WTC11 (cell line): ENCODE measurements around the gene SLC19A1. TPM values are rescaled to one million over a fixed set of nuclear protein-coding genes. Genes with fewer than 3 reads are reported as not detected.
A peak's percentile ranks its signal among the peaks of the same experiment; 100 is the strongest.

Source experiments
- ATAC-seq: fragments of 200-7000 bp; cut with Tn5 transposase; 2 replicates; pipeline ENCODE4 v1.10.0; 2021; ENCODE audit warnings: mild to moderate bottlenecking, moderate library complexity
- CTCF ChIA-PET: fragments of 300-600 bp; sonication (Branson Sonifier 250); formaldehyde crosslinking; loops from one replicate; lab custom pipeline; 2021; ENCODE audit warnings: antibody characterized with exemption; lab: Charles Lee
- POLR2A ChIA-PET: fragments of 350-600 bp; sonication (Branson Sonifier 250); formaldehyde crosslinking; loops from one replicate; lab custom pipeline; 2021; ENCODE audit warnings: antibody characterized with exemption; lab: Charles Lee
- DNase-seq: peaks from one replicate; pipeline ENCODE4 v3.0.0; 2021; ENCODE audit warnings: low spot score
- H3K27ac Mint-ChIP-seq: 2 replicates; pipeline ENCODE4 v1.8.0; 2021; ENCODE audit warnings: mixed read lengths
- H3K27me3 Mint-ChIP-seq: 2 replicates; pipeline ENCODE4 v1.8.0; 2021; ENCODE audit warnings: low read depth, mild to moderate bottlenecking, moderate library complexity, mixed read lengths
- H3K36me3 Mint-ChIP-seq: 2 replicates; pipeline ENCODE4 v1.8.0; 2021; ENCODE audit warnings: mixed read lengths
- H3K4me1 Mint-ChIP-seq: 2 replicates; pipeline ENCODE4 v1.8.0; 2022; ENCODE audit warnings: mixed read lengths
- H3K4me3 Mint-ChIP-seq: 2 replicates; pipeline ENCODE4 v1.8.0; 2021; ENCODE audit warnings: mild to moderate bottlenecking, moderate library complexity, mixed read lengths
- H3K9me3 Mint-ChIP-seq: 2 replicates; pipeline ENCODE4 v1.8.0; 2021; ENCODE audit warnings: mixed read lengths
- ATF3 ChIP-seq: sonication (generic); formaldehyde crosslinking; conservative IDR thresholded peaks from 2 replicates; pipeline ENCODE4 v1.8.1; 2022; ENCODE audit warnings: mild to moderate bottlenecking, missing genetic modification reagents
- ATF6 ChIP-seq: sonication (generic); formaldehyde crosslinking; IDR thresholded peaks from 2 replicates; pipeline ENCODE4 v1.8.1; 2023; ENCODE audit warnings: mild to moderate bottlenecking, missing genetic modification reagents
- ESRRA ChIP-seq: sonication (generic); formaldehyde crosslinking; IDR thresholded peaks from 2 replicates; pipeline ENCODE4 v1.8.1; 2022; ENCODE audit warnings: mild to moderate bottlenecking, missing genetic modification reagents, borderline replicate concordance
- FOXK1 ChIP-seq: sonication (generic); formaldehyde crosslinking; IDR thresholded peaks from 2 replicates; pipeline ENCODE4 v1.8.0; 2022; ENCODE audit warnings: mild to moderate bottlenecking, moderate library complexity, missing genetic modification reagents
- FOXP1 ChIP-seq: sonication (generic); formaldehyde crosslinking; IDR thresholded peaks from 2 replicates; pipeline ENCODE4 v1.8.0; 2022; ENCODE audit warnings: missing genetic modification reagents, mild to moderate bottlenecking, moderate library complexity, borderline replicate concordance
- JAZF1 ChIP-seq: fragments of 250-450 bp; sonication (Bioruptor Pico); IDR thresholded peaks from 2 replicates; pipeline ENCODE4 v1.9.0; 2021; ENCODE audit warnings: moderate library complexity, mild to moderate bottlenecking, inconsistent platforms
- MLX ChIP-seq: sonication (generic); formaldehyde crosslinking; IDR thresholded peaks from 2 replicates; pipeline ENCODE4 v1.8.1; 2023; ENCODE audit warnings: mild to moderate bottlenecking, missing genetic modification reagents, moderate library complexity
- NR1H2 ChIP-seq: sonication (generic); formaldehyde crosslinking; IDR thresholded peaks from 2 replicates; pipeline ENCODE4 v1.9.0; 2021; ENCODE audit warnings: mild to moderate bottlenecking, moderate library complexity, missing genetic modification reagents
- USF2 ChIP-seq: sonication (generic); formaldehyde crosslinking; IDR thresholded peaks from 2 replicates; pipeline ENCODE4 v1.8.1; 2023; ENCODE audit warnings: mild to moderate bottlenecking, missing genetic modification reagents, moderate library complexity
- ZNF121 ChIP-seq: sonication (generic); formaldehyde crosslinking; IDR thresholded peaks from 2 replicates; pipeline ENCODE4 v1.8.0; 2023; ENCODE audit warnings: missing genetic modification reagents
- ZNF396 ChIP-seq: fragments of 250-450 bp; sonication (Bioruptor Pico); IDR thresholded peaks from 2 replicates; pipeline ENCODE4 v1.8.0; 2021; ENCODE audit warnings: mild to moderate bottlenecking, moderate library complexity, borderline replicate concordance
- ZNF416 ChIP-seq: fragments of 250-450 bp; sonication (Bioruptor Pico); IDR thresholded peaks from 2 replicates; pipeline ENCODE4 v1.9.0; 2021; ENCODE audit warnings: mild to moderate bottlenecking, inconsistent platforms
- ZNF423 ChIP-seq: fragments of 250-450 bp; sonication (Bioruptor Pico); IDR thresholded peaks from 2 replicates; pipeline ENCODE4 v2.1.2; 2022; ENCODE audit warnings: mild to moderate bottlenecking, moderate library complexity
- ZNF532 ChIP-seq: fragments of 250-450 bp; sonication (Bioruptor Pico); IDR thresholded peaks from 2 replicates; pipeline ENCODE4 v1.9.0; 2021; ENCODE audit warnings: mild to moderate bottlenecking, borderline replicate concordance
- total RNA-seq: library from RNA; stranded (reverse); gene quantifications from 3 replicates; pipeline ENCODE4 v1.2.3, GENCODE V29; 2021
- TF ChIP-seq, protein P1 (sequence below): fragments of 250-450 bp; sonication (Bioruptor Pico); IDR thresholded peaks from 2 replicates; pipeline ENCODE4 v1.9.0; 2021; ENCODE audit warnings: moderate library complexity, mild to moderate bottlenecking, inconsistent platforms, borderline replicate concordance
- TF ChIP-seq, protein P2 (sequence below): sonication (generic); formaldehyde crosslinking; IDR thresholded peaks from 2 replicates; pipeline ENCODE4 v1.8.1; 2023; ENCODE audit warnings: mild to moderate bottlenecking, missing genetic modification reagents

Gene SLC19A1
- total RNA-seq, 1 experiment from 2014 or later, result 29.8 TPM

- Mint-ChIP-seq H3K4me3 (no peak overlapping the region), H3K4me1 (peaks cover 7% of the 10 kb centered on the region), H3K36me3 (peaks cover 34% of the 10 kb centered on the region), H3K9me3 (peaks cover 4% of the 10 kb centered on the region), H3K27ac (peak overlapping the region; percentile 77), H3K27me3 (no peaks in the 10 kb centered on the region)
- CTCF ChIA-PET, result interaction anchor here (1.7 kb wide), 1 partner anchor 15 kb away, joined by 5 read pairs; no protein-coding TSS in a partner anchor
- POLR2A ChIA-PET, result no interaction called here
- no peak for TF ChIP-seq ZNF423 (CRISPR knock-in tag)
- TF ChIP-seq ATF6 (CRISPR knock-in tag), result no peak
- TF ChIP-seq ZNF121 (CRISPR knock-in tag), result no peak
- TF ChIP-seq MLX (CRISPR knock-in tag), result no peak
- TF ChIP-seq ZNF416 (CRISPR knock-in tag), result no peak
- TF ChIP-seq ZNF396 (CRISPR knock-in tag), result no peak
- TF ChIP-seq ATF3 (CRISPR knock-in tag), result no peak
- TF ChIP-seq NR1H2 (CRISPR knock-in tag), result no peak
- TF ChIP-seq, protein P1, sequence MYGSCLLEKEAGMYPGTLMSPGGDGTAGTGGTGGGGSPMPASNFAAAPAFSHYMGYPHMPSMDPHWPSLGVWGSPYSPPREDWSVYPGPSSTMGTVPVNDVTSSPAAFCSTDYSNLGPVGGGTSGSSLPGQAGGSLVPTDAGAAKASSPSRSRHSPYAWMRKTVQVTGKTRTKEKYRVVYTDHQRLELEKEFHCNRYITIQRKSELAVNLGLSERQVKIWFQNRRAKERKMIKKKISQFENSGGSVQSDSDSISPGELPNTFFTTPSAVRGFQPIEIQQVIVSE (CRISPR knock-in tag), result no peak
- no peak for TF ChIP-seq FOXP1 (CRISPR knock-in tag)
- no peak for TF ChIP-seq FOXK1 (CRISPR knock-in tag)
- no peak for TF ChIP-seq ESRRA (CRISPR knock-in tag)
- no peak for TF ChIP-seq USF2 (CRISPR knock-in tag)
- TF ChIP-seq, protein P2, sequence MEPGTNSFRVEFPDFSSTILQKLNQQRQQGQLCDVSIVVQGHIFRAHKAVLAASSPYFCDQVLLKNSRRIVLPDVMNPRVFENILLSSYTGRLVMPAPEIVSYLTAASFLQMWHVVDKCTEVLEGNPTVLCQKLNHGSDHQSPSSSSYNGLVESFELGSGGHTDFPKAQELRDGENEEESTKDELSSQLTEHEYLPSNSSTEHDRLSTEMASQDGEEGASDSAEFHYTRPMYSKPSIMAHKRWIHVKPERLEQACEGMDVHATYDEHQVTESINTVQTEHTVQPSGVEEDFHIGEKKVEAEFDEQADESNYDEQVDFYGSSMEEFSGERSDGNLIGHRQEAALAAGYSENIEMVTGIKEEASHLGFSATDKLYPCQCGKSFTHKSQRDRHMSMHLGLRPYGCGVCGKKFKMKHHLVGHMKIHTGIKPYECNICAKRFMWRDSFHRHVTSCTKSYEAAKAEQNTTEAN (CRISPR knock-in tag), result no peak
- TF ChIP-seq JAZF1 (CRISPR knock-in tag), result no peak
- no peak for TF ChIP-seq ZNF532 (CRISPR knock-in tag)
- DNase-seq, result no peak
- ATAC-seq, result no peak
These were observed 65.7 kb downstream of the SLC19A1 start for GRCh38 chr21:45476582-45476981.
